ENCODE data around the gene TMEM53. TPM values are rescaled to one million over a fixed set of nuclear protein-coding genes. Genes with fewer than 3 reads are reported as not detected.

The TMEM53 gene
- total and polyA plus RNA-seq, 2 experiments from 2014 or later: 6.9 to 37.4 TPM

- Histone ChIP-seq H3K9me3 (ENCODE audit: low read depth) (no peaks in the 10 kb centered on the region), H3K4me2 (no peak overlapping the region), H3K9me2 (replicated peaks; ENCODE audit: insufficient read depth) (no peaks in the 10 kb centered on the region), H3K27ac (no peak overlapping the region), H3K4me3 (no peak overlapping the region), H4K20me1 (ENCODE audit: insufficient read depth, poor library complexity, severe bottlenecking) (no peaks in the 10 kb centered on the region), H3K4me1 (ENCODE audit: insufficient read depth) (peaks cover 3% of the 10 kb centered on the region), H2AFZ (no peak overlapping the region), H3K27me3 (no peaks in the 10 kb centered on the region), H3K36me3 (replicated peaks; ENCODE audit: insufficient read depth, low read depth) (no peaks in the 10 kb centered on the region), H3K79me2 (no peaks in the 10 kb centered on the region)
- 85% methylated on average over 12 of the region's 12 CpGs for WGBS (ENCODE audit: low lambda C conversion rate, missing lambda C conversion rate)
- no peak for DNase-seq (ENCODE audit: low spot score)
- TF ChIP-seq EZH2phosphoT487 (IDR thresholded peaks at IDR 0.05; ENCODE audit: low read depth, severe bottlenecking, unreplicated experiment) (no peak), EZH2 (IDR thresholded peaks at IDR 0.05; ENCODE audit: borderline replicate concordance) (no peak), CTCF (IDR thresholded peaks at IDR 0.05; ENCODE audit: poor library complexity) (no peak)
These were observed 32.9 kb downstream of the TMEM53 start for GRCh38 chr1:44641126-44642102.

- Histone ChIP-seq H4K20me1 (ENCODE audit: insufficient read depth, poor library complexity, severe bottlenecking) (no peaks in the 10 kb centered on the region), H3K4me1 (ENCODE audit: insufficient read depth) (peaks cover 3% of the 10 kb centered on the region)
- WGBS (ENCODE audit: low lambda C conversion rate, missing lambda C conversion rate): 95% methylated on average over 24 of the region's 24 CpGs
These were observed 34.0 kb downstream of the TMEM53 start for GRCh38 chr1:44640200-44640853.

GRCh38 chr1:44637702-44638411, 36.4 kb downstream of the TMEM53 start:
- H3K27me3 ChIP-seq: no peaks in the 10 kb centered on the region
- no peak overlapping the region for H2AFZ ChIP-seq
- 81% methylated on average over 27 of the region's 27 CpGs for WGBS (ENCODE audit: low lambda C conversion rate, missing lambda C conversion rate)
- no peak overlapping the region for H3K4me3 ChIP-seq
- peak overlapping the region; percentile 60 for H3K27ac ChIP-seq
- H3K4me2 ChIP-seq: no peak overlapping the region
- H3K36me3 ChIP-seq (replicated peaks; ENCODE audit: insufficient read depth, low read depth): no peaks in the 10 kb centered on the region
- TF ChIP-seq EZH2phosphoT487 (IDR thresholded peaks at IDR 0.05; ENCODE audit: low read depth, severe bottlenecking, unreplicated experiment) (no peak), CTCF (IDR thresholded peaks at IDR 0.05; ENCODE audit: poor library complexity) (no peak), EZH2 (IDR thresholded peaks at IDR 0.05; ENCODE audit: borderline replicate concordance) (no peak)
- H4K20me1 ChIP-seq (ENCODE audit: insufficient read depth, poor library complexity, severe bottlenecking): no peaks in the 10 kb centered on the region
- peaks cover 8% of the 10 kb centered on the region for H3K4me1 ChIP-seq (ENCODE audit: insufficient read depth)
- no peak for DNase-seq (ENCODE audit: low spot score)
- H3K9me2 ChIP-seq (replicated peaks; ENCODE audit: insufficient read depth): no peaks in the 10 kb centered on the region
- no peaks in the 10 kb centered on the region for H3K9me3 ChIP-seq (ENCODE audit: low read depth)
- peaks cover 24% of the 10 kb centered on the region for H3K79me2 ChIP-seq

More at GRCh38 chr1:44640200-44640853, 34.0 kb downstream of the TMEM53 start:
- TF ChIP-seq CTCF (IDR thresholded peaks at IDR 0.05; ENCODE audit: poor library complexity): no peak
- no peak for TF ChIP-seq EZH2 (IDR thresholded peaks at IDR 0.05; ENCODE audit: borderline replicate concordance)
- Histone ChIP-seq H3K4me3 (no peak overlapping the region), H3K27ac (no peak overlapping the region), H3K27me3 (no peaks in the 10 kb centered on the region), H3K9me3 (ENCODE audit: low read depth) (no peaks in the 10 kb centered on the region), H3K79me2 (no peaks in the 10 kb centered on the region), H2AFZ (no peak overlapping the region), H3K4me2 (no peak overlapping the region), H3K36me3 (replicated peaks; ENCODE audit: insufficient read depth, low read depth) (no peaks in the 10 kb centered on the region), H3K9me2 (replicated peaks; ENCODE audit: insufficient read depth) (no peaks in the 10 kb centered on the region)
- no peak for DNase-seq (ENCODE audit: low spot score)

Data from hepatocyte (in vitro differentiated cells).